LNCAP (cell line): ENCODE results near the gene ABCA1.

Experiments
- CTCF ChIP-seq: fragments of 450-650 bp; IDR thresholded peaks from 2 replicates; pipeline ENCODE4 v1.5.1; 2017; ENCODE audit warnings: mild to moderate bottlenecking

Gene ABCA1

DNA sequence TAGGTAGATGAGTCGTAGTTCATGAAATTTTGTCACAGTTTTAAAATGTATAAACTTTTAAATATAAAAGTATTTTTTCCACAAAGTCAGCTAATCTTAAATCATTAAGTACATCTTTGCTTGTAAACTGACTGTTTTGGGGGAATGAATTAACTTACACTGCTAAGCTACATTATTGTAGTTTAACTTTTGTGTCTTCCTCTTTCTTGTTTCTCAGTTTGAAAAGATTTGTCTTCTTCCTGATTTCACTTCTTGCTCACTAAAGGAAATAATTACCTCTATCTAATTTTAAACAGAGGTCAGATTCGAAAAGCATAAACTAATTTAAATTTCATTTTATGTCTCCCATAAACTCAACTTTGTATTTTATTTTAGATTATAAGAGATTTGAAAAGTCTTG lies 158.3 kb downstream of the ABCA1 start:
- TF ChIP-seq CTCF = no peak

- no peak for TF ChIP-seq CTCF
Observed at GRCh38 chr9:104767507-104767906, 160.4 kb downstream of the ABCA1 start.

DNA sequence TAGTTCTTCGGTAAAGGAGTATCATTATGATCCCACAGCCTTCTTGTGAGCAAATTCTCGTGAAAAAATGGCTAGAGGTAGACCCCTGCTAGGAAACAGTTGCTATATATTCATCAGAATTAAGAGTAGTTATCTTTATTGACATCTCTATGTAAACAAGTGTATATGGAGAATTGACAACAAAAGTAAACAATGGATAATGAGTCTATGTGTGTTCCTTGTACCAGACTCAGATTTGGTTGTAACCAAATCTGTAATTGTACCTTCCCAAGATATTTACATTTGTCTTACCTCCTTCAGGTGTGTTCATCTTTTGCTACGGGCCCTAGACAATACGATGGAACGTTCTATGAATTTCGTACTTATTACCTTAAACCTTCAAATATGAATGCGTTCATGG lies 161.9 kb downstream of the ABCA1 start:
- TF ChIP-seq CTCF = no peak

GRCh38 chr9:104765138-104765537 lies 162.8 kb downstream of the ABCA1 start:
- TF ChIP-seq CTCF = no peak

DNA sequence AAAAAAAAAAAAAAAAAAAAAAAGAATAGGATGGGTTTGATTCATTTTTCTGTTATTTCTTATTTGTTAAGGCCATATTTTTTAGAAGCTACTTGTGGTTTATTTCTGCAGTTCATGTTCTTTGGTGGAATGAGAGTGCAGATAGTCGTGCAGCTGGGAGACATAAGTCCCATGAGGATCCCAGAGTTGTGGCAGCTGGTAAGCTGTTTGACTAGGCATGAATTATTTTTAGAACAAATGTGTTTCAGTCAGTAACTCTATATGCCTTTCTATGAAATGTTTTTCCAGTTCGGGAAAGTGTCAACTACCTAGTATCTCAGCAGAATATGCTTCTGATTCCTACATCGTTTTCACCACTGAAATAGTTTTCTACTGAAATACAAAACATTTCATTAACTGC lies 169.0 kb downstream of the ABCA1 start:
- TF ChIP-seq CTCF = no peak

- TF ChIP-seq CTCF = no peak
Observed at GRCh38 chr9:104750185-104750767, 177.7 kb downstream of the ABCA1 start.

- no peak for TF ChIP-seq CTCF
Observed at GRCh38 chr9:104748359-104749031, 179.5 kb downstream of the ABCA1 start.
